Activated CD8-positive, alpha-beta memory T cell treated with anti-CD3 and anti-CD28 coated beads for 24 hours (primary cell): ENCODE data around the gene TMEM62.
"Not testable (repeated sequence)": the region's sequence is repeated elsewhere in the genome, so short reads cannot be mapped to it uniquely, and the experiment has no call there.

Experiments
- DNase-seq: peaks from one replicate; pipeline ENCODE4 v3.0.0-alpha.2; 2020

Gene TMEM62

GRCh38 chr15:43184407-43185124 is 51.2 kb downstream of the TMEM62 start:
- DNase-seq, result no peak

GRCh38 chr15:43185157-43186002 is 52.0 kb downstream of the TMEM62 start, which contains the start of gene CCNDBP1:
CCNDBP1 (plus strand) TSS chr15:43185403; CDS start chr15:43185499, 96 bp downstream.
- peak; percentile 96 for DNase-seq

- no peak for DNase-seq
Measured at GRCh38 chr15:43186003-43186353, 52.6 kb downstream of the TMEM62 start.

DNA sequence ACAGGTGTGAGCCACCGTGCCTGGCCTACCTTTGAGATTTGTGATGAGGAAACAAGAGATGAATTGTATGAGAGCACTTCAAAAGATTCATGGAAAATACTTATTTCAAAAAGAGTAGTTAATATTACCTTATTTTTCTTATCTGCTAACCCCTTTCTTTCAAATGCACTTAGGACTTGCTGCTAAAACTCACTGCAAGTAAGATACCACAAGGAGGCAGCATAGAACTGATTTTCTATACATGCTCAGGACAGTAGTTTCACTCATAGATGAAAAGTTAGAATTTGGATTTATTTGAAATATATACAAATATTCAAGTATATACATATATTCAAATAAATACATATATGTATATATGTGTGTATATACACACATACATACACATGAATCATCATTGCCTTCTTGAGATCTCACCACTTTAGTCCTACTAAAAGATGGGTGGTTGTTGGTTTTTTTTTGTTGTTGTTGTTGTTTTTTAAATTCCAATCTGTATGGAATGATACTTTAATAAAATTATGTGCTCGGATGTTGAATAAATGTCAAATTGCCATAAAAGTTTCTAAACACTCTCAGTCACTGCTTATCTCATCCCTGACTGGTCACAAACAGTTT is 54.3 kb downstream of the TMEM62 start:
- no peak for DNase-seq

- DNase-seq, result no peak
Measured at GRCh38 chr15:43189296-43189695, 55.9 kb downstream of the TMEM62 start.

DNA sequence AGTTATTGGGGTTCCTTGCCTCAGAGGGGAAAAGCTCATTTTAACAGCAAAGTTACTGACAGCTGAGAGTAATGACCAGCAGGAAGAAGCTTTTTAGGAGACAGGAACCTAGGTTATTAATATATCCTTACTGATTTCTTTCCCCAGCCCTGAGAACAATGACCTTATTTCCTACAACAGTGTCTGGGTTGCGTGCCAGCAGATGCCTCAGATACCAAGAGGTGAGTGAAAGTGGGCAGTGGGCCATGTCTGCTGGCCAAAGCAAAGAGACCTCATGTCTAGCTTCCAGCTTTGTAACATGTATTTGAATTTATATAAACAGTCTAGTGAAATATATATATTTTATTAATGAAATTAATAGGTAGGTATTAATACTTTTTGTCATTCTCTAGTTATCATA is 56.8 kb downstream of the TMEM62 start:
- no peak for DNase-seq

DNA sequence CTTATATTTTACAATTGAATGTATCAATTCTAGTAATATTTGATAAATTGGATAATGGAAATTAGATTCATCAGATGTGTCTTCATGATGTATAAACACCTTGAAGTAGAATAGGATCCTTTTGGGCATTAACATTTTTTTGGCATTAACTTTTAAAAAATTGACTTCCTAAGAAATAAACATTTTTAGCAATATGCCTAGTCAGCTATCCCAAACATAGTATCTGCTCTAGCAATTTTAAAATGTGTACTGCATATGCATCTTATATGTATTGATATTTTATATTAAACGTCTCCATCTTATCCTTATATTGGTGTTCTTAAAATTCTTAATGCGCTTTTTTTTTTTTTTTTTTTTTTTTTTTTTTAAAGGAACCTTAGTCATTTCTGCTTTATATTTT is 60.3 kb downstream of the TMEM62 start:
- DNase-seq, result no peak

GRCh38 chr15:43194795-43195194 is 61.4 kb downstream of the TMEM62 start:
- no peak for DNase-seq

DNA sequence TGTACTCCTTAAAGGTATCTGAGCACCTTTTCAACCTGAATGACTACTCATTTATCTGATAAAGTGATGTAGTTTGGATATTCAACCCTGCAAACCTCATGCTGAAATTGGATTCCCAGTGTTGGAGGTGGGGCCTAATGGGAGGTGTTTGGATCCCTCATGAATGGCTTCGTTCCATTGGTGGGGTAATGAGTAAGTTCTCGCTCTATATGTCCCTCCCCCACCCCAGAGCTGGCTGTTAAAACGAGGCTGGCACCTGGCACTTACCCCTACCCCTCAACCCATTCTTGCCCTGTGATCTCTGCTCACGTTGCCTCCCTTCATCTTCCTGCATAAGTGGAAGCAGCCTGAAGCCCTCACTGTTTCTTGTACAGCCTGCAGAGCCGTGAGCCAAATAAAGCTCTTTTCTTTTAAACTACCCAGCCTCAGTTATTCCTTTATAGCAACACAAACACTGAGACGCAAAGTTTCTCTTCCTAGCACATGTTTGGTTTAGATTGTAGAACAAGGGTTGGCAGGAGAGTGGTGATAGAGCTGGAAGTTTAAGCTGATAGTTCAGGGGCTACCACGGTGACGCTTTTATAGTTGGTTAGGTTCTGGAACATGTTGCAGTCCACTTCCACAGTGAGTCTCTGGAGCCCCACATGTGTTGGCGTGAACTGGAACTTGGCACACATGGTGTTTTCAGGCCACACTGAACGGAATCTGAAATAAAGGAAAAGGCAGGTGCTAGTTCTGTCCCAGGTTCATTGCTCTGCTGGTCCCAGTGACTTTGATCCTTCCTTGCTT is 63.6 kb downstream of the TMEM62 start:
- DNase-seq, result no peak

DNA sequence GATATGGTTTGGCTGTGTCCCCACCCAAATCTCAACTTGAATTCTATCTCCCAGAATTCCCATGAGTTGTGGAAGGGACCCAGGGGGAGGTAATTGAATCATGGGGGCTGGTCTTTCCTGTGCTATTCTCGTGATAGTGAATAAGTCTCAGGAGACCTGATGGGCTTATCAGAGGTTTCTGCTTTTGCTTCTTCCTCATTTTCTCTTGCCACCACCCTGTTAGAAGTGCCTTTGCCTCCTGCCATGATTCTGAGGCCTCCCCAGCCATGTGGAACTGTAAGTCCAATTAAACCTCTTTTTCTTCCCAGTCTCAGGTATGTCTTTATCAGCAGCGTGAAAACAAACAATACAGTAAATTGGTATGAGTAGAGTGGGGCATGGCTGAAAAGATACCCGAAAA is 64.4 kb downstream of the TMEM62 start:
- DNase-seq, result not testable (repeated sequence)

DNA sequence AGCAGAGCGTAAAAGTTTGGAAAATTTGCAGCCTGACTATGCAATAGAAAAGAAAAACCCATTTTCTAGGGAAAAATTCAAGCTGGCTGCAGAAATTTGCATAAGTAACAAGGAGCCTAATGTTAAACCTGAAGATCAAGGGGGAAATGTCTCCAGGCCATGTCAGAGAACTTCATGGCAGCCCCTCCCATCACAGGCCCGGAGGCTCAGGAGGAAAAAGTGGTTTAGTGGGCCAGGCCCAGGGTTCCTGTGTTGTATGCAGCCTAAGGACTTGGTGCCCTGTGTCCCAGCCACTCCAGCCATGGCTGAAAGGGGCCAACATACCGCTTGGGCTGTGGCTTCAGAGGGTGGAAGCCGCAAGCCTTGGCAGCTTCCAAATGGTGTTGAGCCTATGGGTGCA is 65.2 kb downstream of the TMEM62 start:
- DNase-seq, result not testable (repeated sequence)

GRCh38 chr15:43198992-43199391 is 65.6 kb downstream of the TMEM62 start:
- DNase-seq, result no peak

GRCh38 chr15:43199945-43200488 is 66.6 kb downstream of the TMEM62 start:
- no peak for DNase-seq

DNA sequence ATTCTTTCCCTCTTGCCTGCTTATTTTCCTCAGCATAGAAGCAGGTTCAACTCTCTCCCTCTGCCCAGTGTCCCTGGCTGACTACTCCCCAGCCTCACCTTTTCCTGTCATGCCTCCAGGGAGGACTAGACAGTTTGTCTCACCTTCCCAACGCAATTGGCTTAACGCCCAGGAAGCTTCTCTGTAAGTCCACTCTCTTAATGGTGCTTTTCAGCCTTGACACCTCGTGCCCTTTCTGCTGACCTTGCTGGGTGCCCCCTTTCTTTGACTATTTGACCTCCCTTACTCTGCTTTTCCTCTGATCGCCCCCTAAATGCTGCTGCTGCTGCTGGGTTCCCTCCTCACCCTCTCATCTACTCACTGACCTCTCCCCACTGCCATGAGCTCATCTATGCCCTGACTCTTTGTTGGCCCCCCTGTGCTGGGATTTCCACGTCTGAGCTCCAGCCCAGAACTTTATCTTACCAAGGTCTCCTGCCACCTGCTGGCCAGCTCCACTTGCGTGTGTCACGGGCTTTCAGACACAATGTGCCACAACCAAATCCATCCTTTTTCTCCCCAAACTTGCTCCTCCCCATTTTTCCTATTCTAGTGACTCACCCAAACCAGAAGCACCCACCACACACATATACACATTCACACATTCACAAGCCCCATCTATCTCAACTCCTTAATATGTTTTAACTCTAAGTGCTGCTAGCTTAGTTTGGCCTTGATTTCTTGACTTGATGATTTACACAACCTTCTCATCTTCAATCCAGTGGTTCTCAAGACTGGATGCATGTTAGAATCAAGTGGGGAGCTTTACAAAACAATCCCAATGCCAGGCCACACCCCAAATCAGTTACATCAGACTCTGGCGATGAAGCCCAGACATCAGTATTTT is 70.9 kb downstream of the TMEM62 start:
- peak; percentile 66 for DNase-seq

GRCh38 chr15:43206054-43206453 is 72.7 kb downstream of the TMEM62 start:
- no peak for DNase-seq

DNA sequence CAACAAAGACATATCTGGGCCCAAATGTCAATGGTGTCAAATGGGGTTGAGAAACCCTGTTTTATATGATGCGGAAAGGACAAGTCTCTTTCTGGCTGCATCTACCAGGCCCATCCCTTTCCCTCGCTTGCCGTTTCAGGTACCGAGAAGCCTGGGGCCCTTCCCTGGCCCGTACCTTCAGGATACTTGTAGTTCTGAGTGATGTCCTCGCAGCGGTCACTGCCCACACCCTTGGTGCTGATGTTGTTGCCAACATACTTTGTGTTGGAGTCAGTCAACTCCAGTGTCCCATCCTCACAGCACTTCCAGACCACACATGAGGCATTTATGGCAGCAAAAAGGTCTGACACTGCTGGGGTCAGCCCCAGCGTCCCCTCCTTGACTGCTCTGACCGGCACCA is 73.6 kb downstream of the TMEM62 start:
- DNase-seq, result no peak

GRCh38 chr15:43208052-43209002 is 74.9 kb downstream of the TMEM62 start:
- no peak for DNase-seq

DNA sequence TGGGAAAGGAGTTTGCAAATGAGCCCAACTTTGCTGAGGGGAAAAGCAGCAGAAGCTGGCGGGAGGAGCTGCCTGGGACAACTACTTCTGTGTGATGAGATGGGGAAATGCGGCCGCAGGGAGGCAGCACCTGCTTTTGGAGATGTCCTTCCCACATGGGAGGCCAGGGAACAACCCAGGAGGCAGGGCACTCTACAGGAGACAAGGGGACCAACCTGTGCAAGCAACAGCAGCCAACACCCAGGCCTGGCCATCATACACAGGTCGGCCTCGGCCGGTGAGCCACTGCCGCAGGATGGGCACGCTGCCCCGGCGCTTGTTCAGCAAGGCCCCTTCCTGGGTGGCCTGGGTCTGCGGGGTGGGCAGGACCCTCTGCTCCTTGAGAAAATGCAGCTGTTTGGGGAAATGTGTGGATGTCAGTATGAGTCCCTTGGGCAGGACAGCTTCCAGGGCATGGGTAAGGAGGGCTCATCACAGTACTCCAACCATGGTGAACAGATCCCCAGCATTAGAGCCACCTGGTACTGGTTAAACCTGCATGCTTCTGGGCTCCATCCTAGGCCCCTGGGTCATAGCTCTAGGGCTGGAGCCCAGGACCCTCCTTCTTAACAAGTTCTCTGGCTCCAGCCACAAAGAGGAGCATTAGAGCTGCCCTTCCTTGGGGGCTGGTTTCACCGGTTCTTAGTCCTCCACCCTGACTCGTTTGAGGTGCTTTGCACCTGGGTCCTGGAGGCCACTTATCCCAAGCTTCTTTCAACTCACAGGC is 75.9 kb downstream of the TMEM62 start:
- DNase-seq, result no peak

GRCh38 chr15:43210172-43210745 is 76.9 kb downstream of the TMEM62 start:
- DNase-seq, result no peak
